ENCODE data around the gene ETF1.

Gene ETF1

GRCh38 chr5:138470322-138471051, 72.5 kb downstream of the ETF1 start:
- no peaks in the 10 kb centered on the region for H3K9me3 ChIP-seq
- TF ChIP-seq, protein P1, sequence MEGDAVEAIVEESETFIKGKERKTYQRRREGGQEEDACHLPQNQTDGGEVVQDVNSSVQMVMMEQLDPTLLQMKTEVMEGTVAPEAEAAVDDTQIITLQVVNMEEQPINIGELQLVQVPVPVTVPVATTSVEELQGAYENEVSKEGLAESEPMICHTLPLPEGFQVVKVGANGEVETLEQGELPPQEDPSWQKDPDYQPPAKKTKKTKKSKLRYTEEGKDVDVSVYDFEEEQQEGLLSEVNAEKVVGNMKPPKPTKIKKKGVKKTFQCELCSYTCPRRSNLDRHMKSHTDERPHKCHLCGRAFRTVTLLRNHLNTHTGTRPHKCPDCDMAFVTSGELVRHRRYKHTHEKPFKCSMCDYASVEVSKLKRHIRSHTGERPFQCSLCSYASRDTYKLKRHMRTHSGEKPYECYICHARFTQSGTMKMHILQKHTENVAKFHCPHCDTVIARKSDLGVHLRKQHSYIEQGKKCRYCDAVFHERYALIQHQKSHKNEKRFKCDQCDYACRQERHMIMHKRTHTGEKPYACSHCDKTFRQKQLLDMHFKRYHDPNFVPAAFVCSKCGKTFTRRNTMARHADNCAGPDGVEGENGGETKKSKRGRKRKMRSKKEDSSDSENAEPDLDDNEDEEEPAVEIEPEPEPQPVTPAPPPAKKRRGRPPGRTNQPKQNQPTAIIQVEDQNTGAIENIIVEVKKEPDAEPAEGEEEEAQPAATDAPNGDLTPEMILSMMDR (IDR thresholded peaks at IDR 0.05) = no peak
- peaks cover 12 to 13% of the 10 kb centered on the region in 2 experiments for H3K4me1 ChIP-seq (ENCODE audit: control insufficient read depth in 1 of 2, insufficient read depth in 1 of 2, low read depth in 1 of 2, low read length in 1 of 2)
- H3K27me3 ChIP-seq = peaks cover 63% of the 10 kb centered on the region
- no peak overlapping the region for H3K27ac ChIP-seq
- H3K4me3 ChIP-seq (ENCODE audit: low read depth in 1 of 2, low read length in 1 of 2) = no peak overlapping the region
- no peaks in the 10 kb centered on the region for H3K36me3 ChIP-seq

DNA sequence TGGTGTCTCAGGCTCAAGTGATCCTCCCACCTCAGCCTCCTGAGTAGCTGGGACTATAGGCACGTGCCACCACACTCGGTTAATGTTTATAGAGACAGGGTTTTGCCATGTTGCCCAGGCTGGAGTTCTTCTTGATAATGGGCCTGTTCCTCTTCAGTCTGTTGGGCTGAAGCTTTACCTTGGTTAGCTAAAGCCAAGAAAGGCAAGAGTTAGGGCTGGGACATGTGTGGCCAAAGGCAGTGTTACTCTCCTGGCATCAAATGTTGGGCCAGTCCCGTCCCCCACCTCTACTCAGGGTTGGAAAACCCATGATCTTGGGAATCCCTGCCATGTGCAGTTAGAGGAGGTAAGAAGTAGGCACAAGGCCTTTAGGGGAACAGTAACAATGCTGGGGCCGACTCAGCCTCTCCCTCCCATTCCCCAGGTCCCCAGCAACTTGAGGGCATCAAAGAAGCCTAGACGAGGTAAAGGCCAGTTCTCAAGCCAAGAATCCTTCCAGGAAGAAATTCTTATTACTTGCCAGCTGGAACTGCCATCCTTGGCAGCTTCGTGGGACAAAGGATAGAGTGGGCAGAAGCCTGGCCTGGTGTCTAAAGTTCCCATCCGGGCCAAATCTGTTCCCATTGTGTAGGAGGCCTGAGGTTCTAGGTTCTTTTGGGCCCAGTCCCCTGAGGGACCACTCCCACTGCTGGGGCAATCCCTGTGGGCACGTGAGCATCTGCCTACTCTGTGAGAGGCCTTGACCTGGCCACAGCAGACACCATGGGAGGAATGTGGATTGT, 73.3 kb downstream of the ETF1 start:
- H3K27ac ChIP-seq = no peak overlapping the region
- H3K36me3 ChIP-seq = no peaks in the 10 kb centered on the region
- peaks cover 57% of the 10 kb centered on the region for H3K27me3 ChIP-seq
- no peaks in the 10 kb centered on the region for H3K9me3 ChIP-seq
- TF ChIP-seq, protein P1 (IDR thresholded peaks at IDR 0.05) = no peak
- no peak overlapping the region for H3K4me3 ChIP-seq (ENCODE audit: low read depth in 1 of 2, low read length in 1 of 2)
- H3K4me1 ChIP-seq (ENCODE audit: control insufficient read depth in 1 of 2, insufficient read depth in 1 of 2, low read depth in 1 of 2, low read length in 1 of 2) = peaks cover 12 to 14% of the 10 kb centered on the region in 2 experiments

DNA sequence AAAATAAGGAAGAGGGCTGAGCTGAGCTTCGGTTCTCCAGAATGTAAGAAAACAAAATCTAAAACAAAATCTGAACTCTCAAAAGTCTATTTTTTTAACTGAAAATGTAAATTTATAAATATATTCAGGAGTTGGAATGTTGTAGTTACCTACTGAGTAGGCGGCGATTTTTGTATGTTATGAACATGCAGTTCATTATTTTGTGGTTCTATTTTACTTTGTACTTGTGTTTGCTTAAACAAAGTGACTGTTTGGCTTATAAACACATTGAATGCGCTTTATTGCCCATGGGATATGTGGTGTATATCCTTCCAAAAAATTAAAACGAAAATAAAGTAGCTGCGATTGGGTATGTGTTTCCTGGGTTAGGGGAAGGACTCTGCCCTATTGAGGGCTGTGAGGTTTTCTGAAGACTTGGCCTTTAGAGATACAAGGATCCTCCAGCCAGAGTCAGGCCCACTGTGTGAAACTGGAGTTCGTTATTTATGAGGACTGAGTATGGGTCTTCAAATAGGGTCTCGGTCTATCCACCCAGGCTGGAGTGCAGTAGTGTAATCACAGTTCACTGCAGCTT, 74.0 kb downstream of the ETF1 start:
- H3K4me3 ChIP-seq (ENCODE audit: low read depth in 1 of 2, low read length in 1 of 2) = no peak overlapping the region
- H3K9me3 ChIP-seq = no peaks in the 10 kb centered on the region
- H3K4me1 ChIP-seq (ENCODE audit: control insufficient read depth in 1 of 2, insufficient read depth in 1 of 2, low read depth in 1 of 2, low read length in 1 of 2) = peaks cover 17 to 18% of the 10 kb centered on the region in 2 experiments
- H3K36me3 ChIP-seq = no peaks in the 10 kb centered on the region
- TF ChIP-seq, protein P1 (IDR thresholded peaks at IDR 0.05) = no peak
- H3K27ac ChIP-seq = no peak overlapping the region
- H3K27me3 ChIP-seq = peaks cover 54% of the 10 kb centered on the region

GRCh38 chr5:138468133-138468965, 74.7 kb downstream of the ETF1 start:
- Histone ChIP-seq H3K4me3 (ENCODE audit: low read depth in 1 of 2, low read length in 1 of 2) (no peak overlapping the region), H3K9me3 (no peaks in the 10 kb centered on the region), H3K36me3 (no peaks in the 10 kb centered on the region), H3K4me1 (ENCODE audit: control insufficient read depth in 1 of 2, insufficient read depth in 1 of 2, low read depth in 1 of 2, low read length in 1 of 2) (peaks cover 23 to 24% of the 10 kb centered on the region in 2 experiments), H3K27me3 (peaks cover 47% of the 10 kb centered on the region), H3K27ac (no peak overlapping the region)
- TF ChIP-seq, protein P1 (IDR thresholded peaks at IDR 0.05) = no peak

DNA sequence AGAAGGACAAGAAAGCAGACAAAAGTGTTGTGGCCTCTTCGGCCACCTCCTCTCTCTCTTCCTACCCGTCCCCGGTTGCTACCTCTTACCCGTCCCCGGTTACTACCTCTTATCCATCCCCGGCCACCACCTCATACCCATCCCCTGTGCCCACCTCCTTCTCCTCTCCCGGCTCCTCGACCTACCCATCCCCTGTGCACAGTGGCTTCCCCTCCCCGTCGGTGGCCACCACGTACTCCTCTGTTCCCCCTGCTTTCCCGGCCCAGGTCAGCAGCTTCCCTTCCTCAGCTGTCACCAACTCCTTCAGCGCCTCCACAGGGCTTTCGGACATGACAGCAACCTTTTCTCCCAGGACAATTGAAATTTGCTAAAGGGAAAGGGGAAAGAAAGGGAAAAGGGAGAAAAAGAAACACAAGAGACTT, 75.3 kb downstream of the ETF1 start:
- H3K4me3 ChIP-seq (ENCODE audit: low read depth in 1 of 2, low read length in 1 of 2) = no peak overlapping the region
- TF ChIP-seq, protein P1 (IDR thresholded peaks at IDR 0.05) = no peak
- peaks cover 41% of the 10 kb centered on the region for H3K27me3 ChIP-seq
- peaks cover 24% of the 10 kb centered on the region in 2 experiments for H3K4me1 ChIP-seq (ENCODE audit: control insufficient read depth in 1 of 2, insufficient read depth in 1 of 2, low read depth in 1 of 2, low read length in 1 of 2)
- H3K36me3 ChIP-seq = no peaks in the 10 kb centered on the region
- H3K27ac ChIP-seq = no peak overlapping the region
- H3K9me3 ChIP-seq = no peaks in the 10 kb centered on the region

Data from neutrophil (primary cell).